Astrocyte (in vitro differentiated cells and primary cell): ENCODE results near the gene TSC22D3. TPM values are rescaled to one million over a fixed set of nuclear protein-coding genes. Genes with fewer than 3 reads are reported as not detected.

Experiments
- DNase-seq: peaks from one replicate; pipeline ENCODE4 v3.0.0-alpha.2; 2010; ENCODE audit warnings: low read depth
- FAIRE-seq: peaks from 2 replicates; lab custom pipeline; 2011; peaks lifted over from hg19 to GRCh38; lab: Jason Lieb, UNC
- H2AFZ ChIP-seq: 2 replicates; pipeline ENCODE4 v1.6.0; 2012; ENCODE audit warnings: low read depth, low read length, inconsistent platforms
- H3K27ac ChIP-seq: 2 replicates; pipeline ENCODE4 v1.5.1; 2011; ENCODE audit warnings: low read depth, low read length, inconsistent platforms
- H3K27me3 ChIP-seq: 2 replicates; pipeline ENCODE4 v1.6.0; 2011; ENCODE audit warnings: low read length, inconsistent platforms; ENCODE audit not compliant: insufficient read depth
- H3K36me3 ChIP-seq: 2 replicates; pipeline ENCODE4 v1.5.1; 2011; ENCODE audit warnings: low read length, inconsistent platforms; ENCODE audit not compliant: insufficient read depth
- H3K4me1 ChIP-seq: 2 replicates; pipeline ENCODE4 v1.5.1; 2011; ENCODE audit warnings: low read length, inconsistent platforms; ENCODE audit not compliant: insufficient read depth
- H3K4me2 ChIP-seq: 2 replicates; pipeline ENCODE4 v1.6.0; 2012; ENCODE audit warnings: low read length, inconsistent platforms
- H3K4me3 ChIP-seq: 2 replicates; pipeline ENCODE4 v1.5.1; 2011; ENCODE audit warnings: low read depth, mild to moderate bottlenecking, low read length, inconsistent platforms; ENCODE audit not compliant: insufficient read depth
- H3K79me2 ChIP-seq: 2 replicates; pipeline ENCODE4 v1.6.0; 2012; ENCODE audit warnings: mild to moderate bottlenecking, low read length, inconsistent platforms; ENCODE audit not compliant: insufficient read depth
- H3K9ac ChIP-seq: 2 replicates; pipeline ENCODE4 v1.6.0; 2012; ENCODE audit warnings: mild to moderate bottlenecking, low read length, inconsistent platforms
- H3K9me3 ChIP-seq: 2 replicates; pipeline ENCODE4 v1.5.1; 2012; ENCODE audit warnings: low read depth, mild to moderate bottlenecking, low read length, inconsistent platforms; ENCODE audit not compliant: insufficient read depth
- H4K20me1 ChIP-seq: 2 replicates; pipeline ENCODE4 v1.6.0; 2012; ENCODE audit warnings: low read length, inconsistent platforms; ENCODE audit not compliant: insufficient read depth
- H3K27ac Mint-ChIP-seq: one replicate; pipeline ENCODE4 v1.8.0; 2021; ENCODE audit warnings: mild to moderate bottlenecking, mixed read lengths; ENCODE audit not compliant: unreplicated experiment
- H3K27me3 Mint-ChIP-seq: one replicate; pipeline ENCODE4 v1.8.0; 2021; ENCODE audit warnings: low read depth, mixed read lengths; ENCODE audit not compliant: unreplicated experiment
- H3K36me3 Mint-ChIP-seq: one replicate; pipeline ENCODE4 v1.8.0; 2021; ENCODE audit warnings: low read depth, mixed read lengths; ENCODE audit not compliant: unreplicated experiment
- H3K4me1 Mint-ChIP-seq: one replicate; pipeline ENCODE4 v1.8.0; 2021; ENCODE audit warnings: low read depth, mixed read lengths; ENCODE audit not compliant: unreplicated experiment
- H3K4me3 Mint-ChIP-seq: one replicate; pipeline ENCODE4 v1.8.0; 2021; ENCODE audit warnings: mild to moderate bottlenecking, moderate library complexity, mixed read lengths; ENCODE audit not compliant: unreplicated experiment
- H3K9me3 Mint-ChIP-seq: one replicate; pipeline ENCODE4 v1.8.0; 2021; ENCODE audit warnings: mild to moderate bottlenecking, mixed read lengths; ENCODE audit not compliant: unreplicated experiment
- CTCF ChIP-seq: IDR thresholded peaks from 2 replicates; pipeline ENCODE4 v1.5.1; 2011; ENCODE audit warnings: low read depth, mild to moderate bottlenecking, inconsistent platforms, low read length, moderate library complexity; ENCODE audit not compliant: insufficient read depth
- EZH2 ChIP-seq: IDR thresholded peaks from 2 replicates; pipeline ENCODE4 v1.6.1; 2012; ENCODE audit warnings: mild to moderate bottlenecking, low read length, inconsistent platforms; ENCODE audit not compliant: insufficient read depth
- total RNA-seq: library from RNA; stranded (reverse); gene quantifications from 2 replicates; pipeline ENCODE4 v1.2.1, GENCODE V29; 2021

TSC22D3 gene
- total RNA-seq, 1 donor from 2014 or later, result 30.7 TPM

GRCh38 chrX:107716118-107716684 is 59.4 kb downstream of the TSC22D3 start:
- peak overlapping the region; percentile 95 for H3K9ac ChIP-seq
- peak overlapping the region; percentile 86 for H3K27ac ChIP-seq
- DNase-seq (peak; percentile 20), FAIRE-seq (no peak)
- H2AFZ ChIP-seq, result peak overlapping the region; percentile 60
- Mint-ChIP-seq H3K9me3 (no peaks in the 10 kb centered on the region), H3K4me3 (peak overlapping the region; percentile 90), H3K4me1 (peaks cover 27% of the 10 kb centered on the region), H3K27me3 (peaks cover under 1% of the 10 kb centered on the region), H3K36me3 (peaks cover 3% of the 10 kb centered on the region), H3K27ac (peak overlapping the region; percentile 87)
- H3K9me3 ChIP-seq, result no peaks in the 10 kb centered on the region
- peaks cover 18% of the 10 kb centered on the region for H3K79me2 ChIP-seq
- no peak for TF ChIP-seq CTCF
- no peak for TF ChIP-seq EZH2
- peaks cover 25% of the 10 kb centered on the region for H3K4me1 ChIP-seq
- H3K4me2 ChIP-seq, result peak overlapping the region; percentile 92
- H3K4me3 ChIP-seq, result peak overlapping the region; percentile 73
- no peaks in the 10 kb centered on the region for H3K27me3 ChIP-seq
- H4K20me1 ChIP-seq, result peaks cover 10% of the 10 kb centered on the region
- H3K36me3 ChIP-seq, result peaks cover 5% of the 10 kb centered on the region

GRCh38 chrX:107715331-107716117 is 60.1 kb downstream of the TSC22D3 start:
- peak overlapping the region; percentile 73 for H3K4me3 ChIP-seq
- peak overlapping the region; percentile 60 for H2AFZ ChIP-seq
- TF ChIP-seq EZH2 (no peak), CTCF (no peak)
- DNase-seq, result no peak
- H3K4me1 ChIP-seq, result peaks cover 29% of the 10 kb centered on the region
- no peaks in the 10 kb centered on the region for H3K27me3 ChIP-seq
- H3K36me3 ChIP-seq, result peaks cover 5% of the 10 kb centered on the region
- Mint-ChIP-seq H3K4me3 (peak overlapping the region; percentile 90), H3K36me3 (peaks cover 3% of the 10 kb centered on the region), H3K27ac (peak overlapping the region; percentile 87), H3K9me3 (no peaks in the 10 kb centered on the region), H3K27me3 (no peaks in the 10 kb centered on the region), H3K4me1 (peaks cover 32% of the 10 kb centered on the region)
- H3K27ac ChIP-seq, result peak overlapping the region; percentile 86
- H3K9me3 ChIP-seq, result no peaks in the 10 kb centered on the region
- peak overlapping the region; percentile 92 for H3K4me2 ChIP-seq
- peak; percentile 95 for FAIRE-seq
- H3K9ac ChIP-seq, result peak overlapping the region; percentile 95
- peaks cover 10% of the 10 kb centered on the region for H4K20me1 ChIP-seq
- H3K79me2 ChIP-seq, result peaks cover 18% of the 10 kb centered on the region
